K562 (cell line): ENCODE data around the gene RASSF10. TPM values are rescaled to one million over a fixed set of nuclear protein-coding genes. Genes with fewer than 3 reads are reported as not detected.

Experiments used
- BCOR ChIP-seq: fragments of 450-650 bp; IDR thresholded peaks from 2 replicates; pipeline ENCODE4 v1.6.1; 2016
- CTBP1 ChIP-seq: fragments of 450-650 bp; IDR thresholded peaks from 2 replicates; pipeline ENCODE4 v1.6.1; 2016; ENCODE audit warnings: borderline replicate concordance
- ETS2 ChIP-seq: IDR thresholded peaks from 2 replicates; pipeline ENCODE4 v1.6.1; 2016; ENCODE audit warnings: borderline replicate concordance, missing genetic modification characterization, mild to moderate bottlenecking, moderate library complexity, missing compliant biosample characterization; ENCODE audit not compliant: poor library complexity, severe bottlenecking
- EWSR1 ChIP-seq: fragments of 450-650 bp; IDR thresholded peaks from 2 replicates; pipeline ENCODE4 v1.6.1; 2018; ENCODE audit warnings: borderline replicate concordance, mild to moderate bottlenecking, low read depth, moderate library complexity; ENCODE audit not compliant: partially characterized antibody
- HDGF ChIP-seq: fragments of 450-650 bp; IDR thresholded peaks from 2 replicates; pipeline ENCODE4 v1.6.1; 2016
- HNRNPUL1 ChIP-seq: fragments of 200-400 bp; formaldehyde crosslinking; IDR thresholded peaks from 2 replicates; pipeline ENCODE4 v1.6.1; 2017; ENCODE audit warnings: low read length
- L3MBTL2 ChIP-seq: fragments of 450-650 bp; IDR thresholded peaks from 2 replicates; pipeline ENCODE4 v1.6.1; 2016; ENCODE audit warnings: mild to moderate bottlenecking, moderate library complexity
- LCOR ChIP-seq: sonication (generic); formaldehyde crosslinking; IDR thresholded peaks from 2 replicates; pipeline ENCODE4 v1.8.0; 2022; ENCODE audit warnings: mild to moderate bottlenecking, missing genetic modification reagents
- MCM7 ChIP-seq, 2 experiments: fragments of 450-650 bp; IDR thresholded peaks; 2 replicates each; pipeline ENCODE4 v1.6.1; 2016 to 2018
- MIER1 ChIP-seq: fragments of 450-650 bp; IDR thresholded peaks from 2 replicates; pipeline ENCODE4 v1.6.1; 2016; ENCODE audit warnings: antibody characterized with exemption, mild to moderate bottlenecking, low read depth
- NELFE ChIP-seq: IDR thresholded peaks from 2 replicates; pipeline ENCODE4 v1.6.1; 2011; ENCODE audit warnings: mild to moderate bottlenecking; ENCODE audit not compliant: insufficient read depth, insufficient read length
- NONO ChIP-seq, 2 experiments: fragments of 200-400 bp in 1 of 2; fragments of 450-650 bp in 1 of 2; formaldehyde crosslinking in 1 of 2; IDR thresholded peaks; 2 replicates each; pipeline ENCODE4 v1.6.1; 2017; ENCODE audit warnings: low read depth in 2 of 2, mild to moderate bottlenecking in 2 of 2, moderate library complexity in 2 of 2, low read length in 1 of 2
- PRDM10 ChIP-seq: fragments of 450-650 bp; IDR thresholded peaks from 2 replicates; pipeline ENCODE4 v1.6.1; 2018; ENCODE audit not compliant: partially characterized antibody
- RBFOX2 ChIP-seq: fragments of 200-400 bp; formaldehyde crosslinking; IDR thresholded peaks from 2 replicates; pipeline ENCODE4 v1.6.1; 2017; ENCODE audit warnings: low read depth, mild to moderate bottlenecking, low read length, moderate library complexity
- RBM14 ChIP-seq: fragments of 200-400 bp; formaldehyde crosslinking; IDR thresholded peaks from 2 replicates; pipeline ENCODE4 v1.6.1; 2018; ENCODE audit warnings: low read depth, mild to moderate bottlenecking, low read length, moderate library complexity, borderline replicate concordance; ENCODE audit not compliant: insufficient read depth
- SNIP1 ChIP-seq: fragments of 450-650 bp; IDR thresholded peaks from 2 replicates; pipeline ENCODE4 v1.7.1; 2017; ENCODE audit warnings: low read depth, mild to moderate bottlenecking
- TEAD2 ChIP-seq: fragments of 450-650 bp; IDR thresholded peaks from 2 replicates; pipeline ENCODE4 v1.6.1; 2016; ENCODE audit warnings: missing genetic modification characterization, control low read depth, missing compliant biosample characterization
- XRCC4 ChIP-seq: IDR thresholded peaks from one replicate; pipeline ENCODE4 v1.6.1; 2011; ENCODE audit not compliant: insufficient read depth, insufficient read length; ENCODE audit errors: extremely low read depth
- ZNF609 ChIP-seq: sonication (generic); formaldehyde crosslinking; IDR thresholded peaks from 2 replicates; pipeline ENCODE4 v1.8.1; 2023; ENCODE audit warnings: missing genetic modification reagents, mild to moderate bottlenecking, borderline replicate concordance
- polyA plus RNA-seq, 8 experiments: library from polyadenylated mRNA; depleted of rRNA in 4 of 8; stranded (reverse) in 5 of 8; unstranded in 3 of 8; fragments of >200 nt; fragmentation: Nextera tagmentation in 2 of 8; fragmentation: Illumina TruSeq in 1 of 8; extraction: Ambion mirVana in 2 of 8; extraction: Trizol in 1 of 8; gene quantifications; 2 replicates each; pipeline versions ENCODE4 v1.2.1 to v1.2.3, GENCODE V29; 2011 to 2014; ENCODE audit warnings: inconsistent platforms in 1 of 8, missing spikeins in 1 of 8
- total RNA-seq, 7 experiments: library from RNA; depleted of rRNA in 6 of 7; stranded (reverse); fragments of >200 nt in 6 of 7; fragmentation: Illumina TruSeq in 2 of 7; extraction: Trizol in 2 of 7; gene quantifications; 2 replicates each; pipeline versions ENCODE4 v1.2.1 to v1.2.3, GENCODE V29; 2011 to 2021; ENCODE audit warnings: low replicate concordance in 1 of 7
- TF ChIP-seq, protein P1 (sequence below): fragments of 450-650 bp; IDR thresholded peaks from 2 replicates; pipeline ENCODE4 v1.6.1; 2016; ENCODE audit warnings: borderline replicate concordance

Gene RASSF10
- total and polyA plus RNA-seq, 9 of the 15 experiments (the other 6 are each of a cell fraction or from before 2014, with no cell fraction given): not detected

GRCh38 chr11:12997168-12997567 is 11.9 kb upstream of the RASSF10 start (continued):
- TF ChIP-seq LCOR (CRISPR knock-in tag) (no peak), HNRNPUL1 (no peak), RBFOX2 (no peak), BCOR (no peak), TEAD2 (no peak), L3MBTL2 (0 out of 2 replicates have a peak, but pooled peaks have one; percentile 16), MIER1 (no peak), HDGF (no peak), ETS2 (tag) (no peak), ZNF609 (CRISPR knock-in tag) (no peak), RBM14 (no peak), NONO (IDR thresholded peaks at IDR 0.05; ENCODE audit: low read depth in 2 of 2, low read length in 1 of 2) (no peak), SNIP1 (no peak), PRDM10 (no peak), CTBP1 (no peak), MCM7 (IDR thresholded peaks at IDR 0.05) (no peak), XRCC4 (no peak), NELFE (no peak), EWSR1 (no peak)
- TF ChIP-seq, protein P1, sequence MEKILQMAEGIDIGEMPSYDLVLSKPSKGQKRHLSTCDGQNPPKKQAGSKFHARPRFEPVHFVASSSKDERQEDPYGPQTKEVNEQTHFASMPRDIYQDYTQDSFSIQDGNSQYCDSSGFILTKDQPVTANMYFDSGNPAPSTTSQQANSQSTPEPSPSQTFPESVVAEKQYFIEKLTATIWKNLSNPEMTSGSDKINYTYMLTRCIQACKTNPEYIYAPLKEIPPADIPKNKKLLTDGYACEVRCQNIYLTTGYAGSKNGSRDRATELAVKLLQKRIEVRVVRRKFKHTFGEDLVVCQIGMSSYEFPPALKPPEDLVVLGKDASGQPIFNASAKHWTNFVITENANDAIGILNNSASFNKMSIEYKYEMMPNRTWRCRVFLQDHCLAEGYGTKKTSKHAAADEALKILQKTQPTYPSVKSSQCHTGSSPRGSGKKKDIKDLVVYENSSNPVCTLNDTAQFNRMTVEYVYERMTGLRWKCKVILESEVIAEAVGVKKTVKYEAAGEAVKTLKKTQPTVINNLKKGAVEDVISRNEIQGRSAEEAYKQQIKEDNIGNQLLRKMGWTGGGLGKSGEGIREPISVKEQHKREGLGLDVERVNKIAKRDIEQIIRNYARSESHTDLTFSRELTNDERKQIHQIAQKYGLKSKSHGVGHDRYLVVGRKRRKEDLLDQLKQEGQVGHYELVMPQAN: no peak
